Smooth muscle cell (in vitro differentiated cells): ENCODE data around the gene GLYATL2. TPM values are rescaled to one million over a fixed set of nuclear protein-coding genes. Genes with fewer than 3 reads are reported as not detected.

Source experiments
- DNase-seq: peaks from one replicate; lab custom pipeline; 2025; ENCODE audit not compliant: unreplicated experiment; lab: John Stamatoyannopoulos, UW
- H2AFZ ChIP-seq: fragments of 200-600 bp; sonication (generic); 2 replicates; pipeline ENCODE4 v1.6.0; 2016; ENCODE audit warnings: antibody characterized with exemption, low read depth, mild to moderate bottlenecking
- H3F3A ChIP-seq: fragments of 200-600 bp; sonication (generic); 2 replicates; pipeline ENCODE4 v1.6.0; 2017; ENCODE audit warnings: antibody characterized with exemption, low read depth
- H3K27ac ChIP-seq: fragments of 200-600 bp; sonication (generic); 2 replicates; pipeline ENCODE4 v1.5.1; 2016; ENCODE audit warnings: low read depth, mild to moderate bottlenecking
- H3K27me3 ChIP-seq: fragments of 200-600 bp; sonication (generic); 2 replicates; pipeline ENCODE4 v1.6.1; 2016; ENCODE audit warnings: low read depth, mild to moderate bottlenecking
- H3K36me3 ChIP-seq: fragments of 200-600 bp; sonication (generic); 2 replicates; pipeline ENCODE4 v1.5.1; 2016; ENCODE audit warnings: low read depth
- H3K4me1 ChIP-seq: fragments of 200-600 bp; sonication (generic); 2 replicates; pipeline ENCODE4 v1.5.1; 2016; ENCODE audit warnings: low read depth
- H3K4me2 ChIP-seq: fragments of 200-600 bp; sonication (generic); 2 replicates; pipeline ENCODE4 v1.6.0; 2016; ENCODE audit warnings: mild to moderate bottlenecking
- H3K4me3 ChIP-seq: fragments of 200-600 bp; sonication (generic); 2 replicates; pipeline ENCODE4 v1.5.1; 2016; ENCODE audit warnings: mild to moderate bottlenecking
- H3K79me2 ChIP-seq: fragments of 200-600 bp; sonication (generic); 2 replicates; pipeline ENCODE4 v1.6.0; 2016; ENCODE audit warnings: low read depth, mild to moderate bottlenecking
- H3K9ac ChIP-seq: fragments of 200-600 bp; sonication (generic); 2 replicates; pipeline ENCODE4 v1.6.0; 2016; ENCODE audit warnings: low read depth
- H3K9me3 ChIP-seq: fragments of 200-600 bp; sonication (generic); replicated peaks from 2 replicates; pipeline ENCODE4 v1.5.1; 2016; ENCODE audit warnings: low read depth
- H4K20me1 ChIP-seq: fragments of 200-600 bp; sonication (generic); 2 replicates; pipeline ENCODE4 v1.6.0; 2016; ENCODE audit warnings: low read depth
- CTCF ChIP-seq: fragments of 200-600 bp; sonication (generic); IDR thresholded peaks from 2 replicates; pipeline ENCODE4 v1.5.1; 2017; ENCODE audit warnings: borderline replicate concordance, mild to moderate bottlenecking, antibody characterized with exemption; ENCODE audit not compliant: insufficient read depth, poor library complexity, severe bottlenecking
- WGBS: methylation state at CpG from one replicate; pipeline ENCODE4 v1.1.7; 2016; ENCODE audit warnings: low lambda C conversion rate; 5-methylcytosine and 5-hydroxymethylcytosine counted together
- polyA plus RNA-seq: library from polyadenylated mRNA; unstranded; fragments of >200 nt; fragmentation: Nextera tagmentation; extraction: Ambion mirVana; gene quantifications from 2 replicates; pipeline ENCODE4 v1.2.1, GENCODE V29; 2016
- total RNA-seq: library from RNA; depleted of rRNA; stranded (reverse); fragments of >200 nt; gene quantifications from 2 replicates; pipeline ENCODE4 v1.2.3, GENCODE V29; 2014

Gene GLYATL2
- total and polyA plus RNA-seq, 2 experiments from 2014 or later: 0.09 to 1.6 TPM

GRCh38 chr11:58807343-58807742 lies 37.2 kb downstream of the GLYATL2 start:
- Histone ChIP-seq H3K9ac (no peak overlapping the region), H2AFZ (no peak overlapping the region), H3F3A (no peaks in the 10 kb centered on the region), H3K4me1 (no peaks in the 10 kb centered on the region), H4K20me1 (no peaks in the 10 kb centered on the region), H3K4me2 (no peak overlapping the region), H3K36me3 (no peaks in the 10 kb centered on the region), H3K27me3 (no peaks in the 10 kb centered on the region), H3K27ac (no peak overlapping the region), H3K4me3 (no peak overlapping the region), H3K79me2 (no peaks in the 10 kb centered on the region), H3K9me3 (peaks cover 9% of the 10 kb centered on the region)
- 98% methylated on average over 2 of the region's 2 CpGs for WGBS
- DNase-seq: no peak
- TF ChIP-seq CTCF: no peak

- no peak overlapping the region for H3K27ac ChIP-seq
- H3K79me2 ChIP-seq: no peaks in the 10 kb centered on the region
- WGBS: 73% methylated on average over 1 of the region's 1 CpG
- H3K9ac ChIP-seq: no peak overlapping the region
- peaks cover 7% of the 10 kb centered on the region for H3K9me3 ChIP-seq
- no peaks in the 10 kb centered on the region for H3K27me3 ChIP-seq
- TF ChIP-seq CTCF: no peak
- no peak overlapping the region for H3K4me3 ChIP-seq
- H3K4me1 ChIP-seq: no peaks in the 10 kb centered on the region
- no peak overlapping the region for H3K4me2 ChIP-seq
- no peak for DNase-seq
- no peak overlapping the region for H2AFZ ChIP-seq
- H4K20me1 ChIP-seq: no peaks in the 10 kb centered on the region
- H3F3A ChIP-seq: no peaks in the 10 kb centered on the region
- H3K36me3 ChIP-seq: no peaks in the 10 kb centered on the region
Measured at GRCh38 chr11:58805065-58805464, 39.4 kb downstream of the GLYATL2 start.

- Histone ChIP-seq H3K9me3 (no peaks in the 10 kb centered on the region), H3K36me3 (no peaks in the 10 kb centered on the region), H3K4me1 (no peaks in the 10 kb centered on the region), H3F3A (no peaks in the 10 kb centered on the region), H2AFZ (no peak overlapping the region), H4K20me1 (no peaks in the 10 kb centered on the region), H3K4me2 (no peak overlapping the region), H3K27ac (no peak overlapping the region), H3K79me2 (no peaks in the 10 kb centered on the region), H3K4me3 (no peak overlapping the region), H3K9ac (no peak overlapping the region), H3K27me3 (no peaks in the 10 kb centered on the region)
- TF ChIP-seq CTCF: no peak
- no peak for DNase-seq
- 56% methylated on average over 4 of the region's 4 CpGs for WGBS
Measured at GRCh38 chr11:58801974-58802545, 42.4 kb downstream of the GLYATL2 start.

GRCh38 chr11:58801302-58801701 lies 43.2 kb downstream of the GLYATL2 start:
- no peak overlapping the region for H3K4me2 ChIP-seq
- H4K20me1 ChIP-seq: no peaks in the 10 kb centered on the region
- TF ChIP-seq CTCF: no peak
- no peaks in the 10 kb centered on the region for H3K36me3 ChIP-seq
- H2AFZ ChIP-seq: no peak overlapping the region
- WGBS: 61% methylated on average over 2 of the region's 2 CpGs
- no peaks in the 10 kb centered on the region for H3K27me3 ChIP-seq
- H3K4me1 ChIP-seq: no peaks in the 10 kb centered on the region
- no peak overlapping the region for H3K9ac ChIP-seq
- no peaks in the 10 kb centered on the region for H3F3A ChIP-seq
- DNase-seq: no peak
- H3K9me3 ChIP-seq: no peaks in the 10 kb centered on the region
- H3K79me2 ChIP-seq: no peaks in the 10 kb centered on the region
- H3K27ac ChIP-seq: no peak overlapping the region
- H3K4me3 ChIP-seq: no peak overlapping the region
